Activated T-cell treated with anti-CD3 and anti-CD28 coated beads, Interleukin-2, amount 50 U/mL, for 4 hours (primary cell): ENCODE data around the gene PC. TPM values are rescaled to one million over a fixed set of nuclear protein-coding genes. Genes with fewer than 3 reads are reported as not detected.
"Not testable (repeated sequence)": the region's sequence is repeated elsewhere in the genome, so short reads cannot be mapped to it uniquely, and the experiment has no call there.

Experiments
- ATAC-seq, 2 donors: fragments of 200-7000 bp; cut with Tn5 transposase; one replicate each; pipeline ENCODE4 v1.10.0; 2021
- DNase-seq: peaks from one replicate; pipeline ENCODE4 v3.0.0-alpha.2; 2020
- H3K27me3 Mint-ChIP-seq: one replicate; pipeline ENCODE4 v1.8.0; 2021; ENCODE audit warnings: low read depth, mixed read lengths
- H3K36me3 Mint-ChIP-seq: one replicate; pipeline ENCODE4 v1.8.0; 2022; ENCODE audit warnings: mixed read lengths; ENCODE audit not compliant: insufficient read depth
- H3K4me1 Mint-ChIP-seq: one replicate; pipeline ENCODE4 v1.8.0; 2021; ENCODE audit warnings: low read depth, mixed read lengths
- H3K4me3 Mint-ChIP-seq: one replicate; pipeline ENCODE4 v1.8.0; 2021; ENCODE audit warnings: mild to moderate bottlenecking, moderate library complexity, mixed read lengths
- H3K9me3 Mint-ChIP-seq: one replicate; pipeline ENCODE4 v1.8.0; 2021; ENCODE audit warnings: mixed read lengths
- total RNA-seq, 3 donors: library from RNA; stranded (reverse); gene quantifications; one replicate each; pipeline ENCODE4 v1.2.1, GENCODE V29; 2021

Gene PC
- total RNA-seq, 3 donors from 2014 or later, result 17.5 to 20.0 (median 18.4) TPM

DNA sequence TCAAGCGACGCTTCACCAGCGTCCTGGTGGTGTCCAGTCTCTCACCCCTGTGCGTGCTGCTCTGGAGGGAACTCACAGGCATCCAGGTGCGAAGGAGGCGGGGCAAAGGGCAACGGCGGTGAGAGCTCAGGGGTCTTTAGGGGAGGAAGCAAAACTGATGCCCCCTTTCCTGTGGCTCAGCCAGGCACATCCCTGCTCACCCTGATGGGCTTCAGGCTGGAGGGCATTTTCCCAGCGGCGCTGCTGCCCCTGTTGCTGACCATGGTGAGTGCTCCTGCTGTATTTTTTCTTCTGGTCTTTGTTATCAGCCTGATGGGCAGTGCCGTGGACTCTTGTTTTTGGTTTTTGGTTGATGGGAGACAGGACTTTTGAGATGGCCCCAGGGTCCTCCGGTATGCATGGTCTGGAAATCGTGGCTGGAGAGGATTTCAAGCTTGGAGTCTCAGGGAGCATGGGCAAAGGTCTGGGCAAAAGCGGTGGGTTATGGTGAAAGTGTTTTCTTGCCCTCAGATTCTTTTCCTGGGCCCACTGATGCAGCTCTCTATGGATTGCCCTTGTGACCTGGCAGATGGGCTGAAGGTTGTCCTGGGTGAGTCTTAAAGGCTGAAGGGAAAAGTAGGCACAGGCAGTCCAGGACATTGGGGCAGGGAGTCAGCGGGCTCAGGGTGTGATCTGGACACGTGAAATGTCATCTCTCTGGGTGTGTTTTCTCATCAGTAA is 114.2 kb downstream of the PC start:
- Mint-ChIP-seq H3K9me3 (no peaks in the 10 kb centered on the region), H3K36me3 (no peaks in the 10 kb centered on the region), H3K4me1 (peaks cover 42% of the 10 kb centered on the region), H3K27me3 (no peaks in the 10 kb centered on the region), H3K4me3 (peak overlapping the region; percentile 91)
- ATAC-seq (no peak), DNase-seq (no peak)

DNA sequence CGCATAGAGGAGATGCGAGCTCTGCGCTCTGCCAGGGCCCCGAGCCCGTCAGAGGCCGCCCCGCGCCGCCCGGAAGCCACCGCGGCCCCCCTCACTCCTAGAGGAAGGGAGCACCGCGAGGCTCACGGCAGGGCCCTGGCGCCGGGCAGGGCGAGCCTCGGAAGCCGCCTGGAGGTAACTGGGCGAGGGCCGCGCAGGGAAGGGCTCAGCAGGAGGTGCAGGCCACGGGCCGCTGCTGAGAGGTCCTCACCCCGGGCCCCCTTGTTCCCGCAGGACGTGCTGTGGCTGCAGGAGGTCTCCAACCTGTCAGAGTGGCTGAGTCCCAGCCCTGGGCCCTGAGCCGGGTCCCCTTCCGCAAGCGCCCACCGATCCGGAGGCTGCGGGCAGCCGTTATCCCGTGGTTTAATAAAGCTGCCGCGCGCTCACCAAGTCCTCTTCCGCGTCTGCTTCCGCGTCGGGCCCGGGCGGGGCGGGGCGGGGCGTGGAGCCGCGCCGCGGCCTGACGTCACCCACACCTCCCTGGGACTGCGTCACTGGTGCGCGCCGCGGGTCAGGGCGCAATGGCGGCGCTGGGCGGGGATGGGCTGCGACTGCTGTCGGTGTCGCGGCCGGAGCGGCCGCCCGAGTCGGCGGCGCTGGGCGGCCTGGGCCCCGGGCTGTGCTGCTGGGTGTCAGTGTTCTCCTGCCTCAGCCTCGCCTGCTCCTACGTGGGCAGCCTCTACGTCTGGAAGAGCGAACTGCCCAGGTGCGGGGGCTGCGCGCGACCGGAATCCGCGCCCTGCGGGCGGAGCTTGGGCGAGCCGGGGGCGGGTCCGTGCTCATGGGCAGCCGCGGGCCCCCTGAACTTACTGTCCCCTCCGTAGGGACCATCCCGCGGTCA is 115.0 kb downstream of the PC start, which contains the start of gene RCE1:
TSS of gene RCE1 (plus strand) at position 546 of the 880 bp plus-strand sequence. CDS start at position 561, 15 bp downstream.
- Mint-ChIP-seq H3K27me3 (no peaks in the 10 kb centered on the region), H3K4me3 (peak within 1 kb of the TSS; percentile 91), H3K36me3 (no peaks in the 10 kb centered on the region), H3K9me3 (no peaks in the 10 kb centered on the region), H3K4me1 (peaks cover 44% of the 10 kb centered on the region)
- DNase-seq, result peak; percentile 86
- peak; percentile 90 to 92 for ATAC-seq

DNA sequence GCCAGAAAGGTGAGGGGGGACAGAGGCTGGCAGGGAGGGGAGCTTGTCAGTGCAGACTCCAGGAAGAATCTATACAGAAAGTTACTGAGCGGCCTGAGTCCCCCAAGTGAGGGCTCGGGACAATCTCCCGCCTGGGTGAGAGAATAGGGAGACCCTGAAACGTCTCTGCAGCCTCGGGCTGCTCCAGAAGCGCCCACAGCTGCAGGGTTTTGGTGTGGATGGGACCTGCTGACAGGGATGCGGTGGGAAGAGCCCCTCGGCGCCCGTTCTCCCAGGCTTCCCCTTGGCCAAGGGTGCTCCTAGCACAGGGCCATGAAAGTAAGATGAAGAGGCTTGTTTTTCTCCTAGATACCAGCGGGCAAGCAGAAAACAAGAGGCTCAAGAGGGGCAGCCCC is 115.7 kb downstream of the PC start:
- Mint-ChIP-seq H3K36me3 (no peaks in the 10 kb centered on the region), H3K4me1 (peaks cover 46% of the 10 kb centered on the region), H3K4me3 (peak overlapping the region; percentile 91), H3K27me3 (no peaks in the 10 kb centered on the region), H3K9me3 (no peaks in the 10 kb centered on the region)
- no peak for ATAC-seq
- no peak for DNase-seq

DNA sequence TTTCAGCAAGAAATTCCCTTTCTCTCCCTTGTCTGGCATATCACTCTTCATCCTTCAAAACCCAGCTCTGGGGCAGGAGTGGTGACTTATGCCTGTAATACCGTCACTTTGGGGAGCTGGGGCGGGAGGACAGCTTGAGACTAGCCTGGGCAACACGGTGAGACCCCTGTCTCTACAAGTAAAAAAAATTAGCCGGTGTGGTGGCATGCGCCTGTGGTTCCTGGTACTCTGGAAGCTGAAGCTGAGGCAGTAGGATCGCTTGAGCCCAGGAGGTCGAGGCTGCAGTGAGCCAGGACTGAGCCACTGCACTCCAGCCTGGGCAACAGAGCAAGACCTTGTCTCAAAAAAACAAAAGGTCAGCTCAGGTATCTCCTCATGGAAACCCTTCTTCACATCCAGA is 116.3 kb downstream of the PC start:
- no peak for DNase-seq
- Mint-ChIP-seq H3K36me3 (no peaks in the 10 kb centered on the region), H3K4me3 (peak overlapping the region; percentile 91), H3K9me3 (no peaks in the 10 kb centered on the region), H3K27me3 (no peaks in the 10 kb centered on the region), H3K4me1 (peaks cover 46% of the 10 kb centered on the region)
- ATAC-seq, result no peak

GRCh38 chr11:66840317-66841091 is 117.7 kb downstream of the PC start:
- DNase-seq, result no peak
- Mint-ChIP-seq H3K4me1 (peaks cover 46% of the 10 kb centered on the region), H3K36me3 (no peaks in the 10 kb centered on the region)

DNA sequence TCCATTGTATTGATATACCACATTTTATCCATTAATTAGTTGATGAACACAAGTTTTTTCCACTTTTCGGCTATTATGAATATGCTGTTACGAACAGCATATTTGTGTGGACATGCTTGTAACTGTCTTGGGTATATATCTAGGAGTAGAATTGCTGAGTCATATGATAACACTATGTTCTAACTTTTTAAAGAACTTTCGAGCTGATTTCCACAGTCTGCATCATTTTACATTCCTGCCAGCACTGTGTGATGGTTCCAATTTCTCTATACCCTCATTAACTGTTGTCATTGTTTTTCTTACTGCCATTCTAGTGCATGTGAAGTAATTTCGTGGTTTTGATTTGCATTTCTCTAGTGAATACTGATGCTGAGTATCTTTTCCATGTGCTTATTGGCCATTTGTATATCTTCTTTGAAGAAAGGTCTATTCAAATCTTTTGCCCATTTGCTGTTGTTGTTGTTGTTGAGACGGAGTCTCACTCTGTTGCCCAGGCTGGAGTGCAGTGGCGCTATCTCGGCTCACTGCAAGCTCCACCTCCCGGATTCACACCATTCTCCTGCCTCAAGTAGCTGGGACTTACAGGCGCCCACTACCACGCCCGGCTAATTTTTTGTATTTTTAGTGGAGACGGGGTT is 122.3 kb downstream of the PC start:
- H3K4me3 Mint-ChIP-seq, result no peak overlapping the region
- H3K9me3 Mint-ChIP-seq, result no peaks in the 10 kb centered on the region
- no peak for ATAC-seq
- H3K4me1 Mint-ChIP-seq, result peaks cover 20% of the 10 kb centered on the region
- H3K36me3 Mint-ChIP-seq, result no peaks in the 10 kb centered on the region
- no peaks in the 10 kb centered on the region for H3K27me3 Mint-ChIP-seq
- DNase-seq, result no peak

More at GRCh38 chr11:66840317-66841091, 117.7 kb downstream of the PC start:
- ATAC-seq, result no peak
- peak overlapping the region; percentile 91 for H3K4me3 Mint-ChIP-seq
- H3K9me3 Mint-ChIP-seq, result no peaks in the 10 kb centered on the region
- H3K27me3 Mint-ChIP-seq, result no peaks in the 10 kb centered on the region

- ATAC-seq (no peak), DNase-seq (no peak)
- Mint-ChIP-seq H3K27me3 (no peaks in the 10 kb centered on the region), H3K4me1 (peaks cover 11% of the 10 kb centered on the region), H3K4me3 (no peak overlapping the region), H3K9me3 (no peaks in the 10 kb centered on the region), H3K36me3 (no peaks in the 10 kb centered on the region)
Measured at GRCh38 chr11:66834943-66835342, 123.2 kb downstream of the PC start.

- Mint-ChIP-seq H3K4me3 (no peak overlapping the region), H3K36me3 (no peaks in the 10 kb centered on the region), H3K4me1 (peaks cover 10% of the 10 kb centered on the region), H3K9me3 (no peaks in the 10 kb centered on the region), H3K27me3 (no peaks in the 10 kb centered on the region)
- DNase-seq, result no peak
- ATAC-seq, result no peak
Measured at GRCh38 chr11:66834539-66834845, 123.7 kb downstream of the PC start.

GRCh38 chr11:66824573-66824972 is 133.6 kb downstream of the PC start:
- DNase-seq, ATAC-seq, H3K4me3 Mint-ChIP-seq, H3K4me1 Mint-ChIP-seq, H3K36me3 Mint-ChIP-seq, H3K9me3 Mint-ChIP-seq, H3K27me3 Mint-ChIP-seq: not testable (repeated sequence)

DNA sequence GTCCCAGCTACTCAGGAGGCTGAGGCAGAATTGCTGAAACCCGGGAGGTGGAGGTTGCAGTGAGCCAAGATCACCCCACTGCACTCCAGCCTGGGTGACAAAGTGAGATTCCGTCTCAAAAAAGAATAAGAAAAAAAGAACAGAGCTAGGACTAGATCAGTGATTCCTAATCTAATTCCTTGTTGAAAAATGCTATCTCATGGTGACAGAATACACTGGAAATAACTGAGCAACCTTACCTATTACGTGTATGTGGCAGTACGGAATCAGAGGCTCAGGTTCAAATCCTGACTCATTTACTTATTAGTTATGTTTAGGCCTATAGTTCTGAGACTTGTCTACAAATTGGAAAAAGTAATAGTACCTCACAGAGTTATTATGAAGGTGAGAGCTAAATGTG is 134.5 kb downstream of the PC start:
- Mint-ChIP-seq H3K4me1 (no peaks in the 10 kb centered on the region), H3K36me3 (peaks cover 2% of the 10 kb centered on the region), H3K27me3 (no peaks in the 10 kb centered on the region), H3K4me3 (no peak overlapping the region), H3K9me3 (no peaks in the 10 kb centered on the region)
- ATAC-seq, result no peak
- no peak for DNase-seq

DNA sequence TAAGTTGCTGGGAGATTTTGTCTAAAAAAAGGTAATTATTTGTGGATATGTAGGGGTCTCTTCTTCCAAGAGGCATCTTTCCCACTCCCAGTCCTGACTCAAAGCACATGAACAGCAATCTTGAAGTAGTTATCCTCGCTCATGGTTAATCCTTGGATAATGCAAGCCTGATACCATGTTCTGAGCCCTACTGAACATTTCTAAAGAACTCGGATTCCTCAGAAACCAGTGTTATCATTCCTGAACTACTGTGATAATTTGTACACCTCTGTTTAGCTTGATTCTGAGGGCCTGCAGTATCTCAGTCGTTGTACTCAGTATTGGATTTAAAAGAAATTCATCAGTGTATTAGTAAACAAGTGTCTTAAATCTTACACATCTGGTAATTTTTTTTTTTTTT is 137.3 kb downstream of the PC start:
- no peaks in the 10 kb centered on the region for H3K4me1 Mint-ChIP-seq
- H3K4me3 Mint-ChIP-seq, result no peak overlapping the region
- H3K36me3 Mint-ChIP-seq, result no peaks in the 10 kb centered on the region
- H3K9me3 Mint-ChIP-seq, result no peaks in the 10 kb centered on the region
- ATAC-seq, result no peak
- H3K27me3 Mint-ChIP-seq, result no peaks in the 10 kb centered on the region
- no peak for DNase-seq

- no peak overlapping the region for H3K4me3 Mint-ChIP-seq
Measured at GRCh38 chr11:66820381-66820780, 137.8 kb downstream of the PC start.

GRCh38 chr11:66818231-66818955 is 139.8 kb downstream of the PC start:
- DNase-seq (no peak), ATAC-seq (no peak)
- Mint-ChIP-seq H3K4me1 (no peaks in the 10 kb centered on the region), H3K36me3 (no peaks in the 10 kb centered on the region), H3K27me3 (no peaks in the 10 kb centered on the region), H3K4me3 (no peak overlapping the region), H3K9me3 (no peaks in the 10 kb centered on the region)

More at GRCh38 chr11:66820381-66820780, 137.8 kb downstream of the PC start:
- no peaks in the 10 kb centered on the region for H3K9me3 Mint-ChIP-seq
- DNase-seq, result no peak
- no peaks in the 10 kb centered on the region for H3K27me3 Mint-ChIP-seq
- no peak for ATAC-seq
- H3K4me1 Mint-ChIP-seq, result no peaks in the 10 kb centered on the region
- no peaks in the 10 kb centered on the region for H3K36me3 Mint-ChIP-seq
